Measurements from ENCODE around the gene TMEM204. TPM values are rescaled to one million over a fixed set of nuclear protein-coding genes. Genes with fewer than 3 reads are reported as not detected.

Gene TMEM204
- total RNA-seq, 1 experiment from 2014 or later, result not detected

DNA sequence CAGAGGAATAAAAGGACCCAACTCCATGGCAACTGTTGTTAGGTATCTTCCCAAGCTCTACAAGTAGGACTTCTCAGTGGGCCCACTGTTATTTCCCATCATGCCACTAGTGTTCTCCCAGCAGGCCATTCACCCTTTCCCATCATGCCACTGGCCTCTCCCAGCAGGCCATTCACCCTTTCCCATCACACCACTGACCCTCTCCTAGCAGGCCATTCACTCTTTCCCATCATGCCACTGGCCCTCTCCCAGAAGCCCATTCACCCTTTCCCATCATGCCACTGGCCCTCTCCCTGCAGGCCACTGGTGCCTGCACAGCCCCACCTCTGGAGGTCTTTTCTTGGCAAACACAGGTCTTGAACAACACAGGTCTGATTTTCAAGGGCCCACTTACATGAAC is 42.1 kb downstream of the TMEM204 start:
- no peak overlapping the region for H3K4me3 ChIP-seq
- CTCF ChIA-PET, result no interaction called here
- POLR2A ChIA-PET (ENCODE audit: unreplicated experiment), result no interaction called here

DNA sequence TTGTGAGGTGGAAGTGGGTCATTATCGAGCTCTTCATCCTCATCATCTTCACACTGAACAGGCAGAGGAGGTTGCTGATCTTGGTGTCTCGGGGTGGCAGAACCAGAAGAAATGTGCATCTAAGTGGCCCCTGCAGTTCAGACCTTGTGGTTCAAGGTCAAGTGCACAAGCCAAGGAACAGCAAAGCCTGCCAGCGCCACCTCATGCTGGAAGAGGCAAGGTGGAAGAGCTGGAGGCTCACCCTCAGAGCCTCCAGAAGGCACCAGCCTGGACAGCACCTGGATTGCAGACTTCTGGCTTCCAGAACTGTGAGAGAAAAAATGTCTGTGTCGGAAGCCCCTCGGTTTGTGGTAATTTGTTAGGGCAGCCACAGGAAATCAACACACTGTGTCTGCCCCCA is 45.7 kb downstream of the TMEM204 start:
- TF ChIP-seq, protein P1, sequence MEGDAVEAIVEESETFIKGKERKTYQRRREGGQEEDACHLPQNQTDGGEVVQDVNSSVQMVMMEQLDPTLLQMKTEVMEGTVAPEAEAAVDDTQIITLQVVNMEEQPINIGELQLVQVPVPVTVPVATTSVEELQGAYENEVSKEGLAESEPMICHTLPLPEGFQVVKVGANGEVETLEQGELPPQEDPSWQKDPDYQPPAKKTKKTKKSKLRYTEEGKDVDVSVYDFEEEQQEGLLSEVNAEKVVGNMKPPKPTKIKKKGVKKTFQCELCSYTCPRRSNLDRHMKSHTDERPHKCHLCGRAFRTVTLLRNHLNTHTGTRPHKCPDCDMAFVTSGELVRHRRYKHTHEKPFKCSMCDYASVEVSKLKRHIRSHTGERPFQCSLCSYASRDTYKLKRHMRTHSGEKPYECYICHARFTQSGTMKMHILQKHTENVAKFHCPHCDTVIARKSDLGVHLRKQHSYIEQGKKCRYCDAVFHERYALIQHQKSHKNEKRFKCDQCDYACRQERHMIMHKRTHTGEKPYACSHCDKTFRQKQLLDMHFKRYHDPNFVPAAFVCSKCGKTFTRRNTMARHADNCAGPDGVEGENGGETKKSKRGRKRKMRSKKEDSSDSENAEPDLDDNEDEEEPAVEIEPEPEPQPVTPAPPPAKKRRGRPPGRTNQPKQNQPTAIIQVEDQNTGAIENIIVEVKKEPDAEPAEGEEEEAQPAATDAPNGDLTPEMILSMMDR (conservative IDR thresholded peaks at IDR 0.05), result no peak
- no peak for TF ChIP-seq EZH2 (IDR thresholded peaks at IDR 0.05; ENCODE audit: low read depth)
- H3K79me2 ChIP-seq (ENCODE audit: low read depth), result no peaks in the 10 kb centered on the region
- H3F3A ChIP-seq (ENCODE audit: insufficient read depth, low read depth), result no peaks in the 10 kb centered on the region
- no peaks in the 10 kb centered on the region for H3K27me3 ChIP-seq (ENCODE audit: insufficient read depth, low read depth)
- no peaks in the 10 kb centered on the region for H3K36me3 ChIP-seq (ENCODE audit: low read depth)
- H2AFZ ChIP-seq, result no peak overlapping the region
- intact Hi-C loops (cut with micrococcal nuclease; ENCODE audit: unreplicated experiment), result no loop called here
- no peak overlapping the region for H3K4me2 ChIP-seq
- no peaks in the 10 kb centered on the region for H3K4me1 ChIP-seq (replicated peaks; ENCODE audit: insufficient read depth)
- H3K4me3 ChIP-seq, result no peak overlapping the region
- no peaks in the 10 kb centered on the region for H4K20me1 ChIP-seq (ENCODE audit: insufficient read depth)
- ChIA-PET POLR2A (ENCODE audit: unreplicated experiment) (no interaction called here), CTCF (no interaction called here)
- no TSS peak for BruUV-seq (replicated peaks)
- no peaks in the 10 kb centered on the region for H3K9me2 ChIP-seq (ENCODE audit: insufficient read depth)
- no peak for DNase-seq
- no peaks in the 10 kb centered on the region for H3K9me3 ChIP-seq (ENCODE audit: insufficient read depth, low read depth)
- H3K27ac ChIP-seq, result no peak overlapping the region

More for the DNA sequence above, 42.1 kb downstream of the TMEM204 start:
- no peak for DNase-seq
- intact Hi-C loops (cut with micrococcal nuclease; ENCODE audit: unreplicated experiment), result no loop called here
- H3K9me3 ChIP-seq (ENCODE audit: insufficient read depth, low read depth), result no peaks in the 10 kb centered on the region
- no peak overlapping the region for H2AFZ ChIP-seq
- no peak overlapping the region for H3K4me2 ChIP-seq
- H3F3A ChIP-seq (ENCODE audit: insufficient read depth, low read depth), result no peaks in the 10 kb centered on the region
- no peaks in the 10 kb centered on the region for H4K20me1 ChIP-seq (ENCODE audit: insufficient read depth)
- TF ChIP-seq, protein P1 (conservative IDR thresholded peaks at IDR 0.05), result no peak
- TF ChIP-seq EZH2 (IDR thresholded peaks at IDR 0.05; ENCODE audit: low read depth), result no peak
- no peak overlapping the region for H3K27ac ChIP-seq
- no peaks in the 10 kb centered on the region for H3K36me3 ChIP-seq (ENCODE audit: low read depth)
- no TSS peak for BruUV-seq (replicated peaks)
- H3K4me1 ChIP-seq (replicated peaks; ENCODE audit: insufficient read depth), result no peaks in the 10 kb centered on the region
- H3K9me2 ChIP-seq (ENCODE audit: insufficient read depth), result no peaks in the 10 kb centered on the region
- H3K27me3 ChIP-seq (ENCODE audit: insufficient read depth, low read depth), result no peaks in the 10 kb centered on the region
- no peaks in the 10 kb centered on the region for H3K79me2 ChIP-seq (ENCODE audit: low read depth)

DNA sequence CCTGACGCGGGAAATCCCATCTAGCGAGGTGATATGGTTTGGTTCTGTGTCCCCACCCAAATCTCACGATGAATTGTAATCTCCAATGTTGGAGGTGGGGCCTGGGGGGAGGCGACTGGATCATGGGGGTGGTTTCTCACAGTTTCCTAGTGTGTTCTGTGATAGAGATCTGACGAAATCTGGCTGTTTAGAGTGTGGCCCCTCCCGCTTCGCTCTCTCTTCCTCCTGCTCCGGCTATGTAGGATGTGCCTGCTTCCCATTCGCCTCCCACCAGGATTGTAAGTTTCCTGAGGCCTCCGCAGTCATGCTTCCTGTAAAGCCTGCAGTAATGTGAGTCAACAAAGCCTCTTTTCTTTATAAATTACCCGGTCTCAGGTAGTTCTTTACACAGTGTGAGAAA is 46.8 kb downstream of the TMEM204 start:
- no peak for TF ChIP-seq EZH2 (IDR thresholded peaks at IDR 0.05; ENCODE audit: low read depth)
- TF ChIP-seq, protein P1 (conservative IDR thresholded peaks at IDR 0.05), result no peak
- Histone ChIP-seq H4K20me1 (ENCODE audit: insufficient read depth) (no peaks in the 10 kb centered on the region), H3K4me2 (no peak overlapping the region), H3K27me3 (ENCODE audit: insufficient read depth, low read depth) (no peaks in the 10 kb centered on the region), H3K79me2 (ENCODE audit: low read depth) (no peaks in the 10 kb centered on the region), H3K9me3 (ENCODE audit: insufficient read depth, low read depth) (no peaks in the 10 kb centered on the region), H3K9me2 (ENCODE audit: insufficient read depth) (no peaks in the 10 kb centered on the region), H2AFZ (no peak overlapping the region), H3K4me3 (no peak overlapping the region), H3F3A (ENCODE audit: insufficient read depth, low read depth) (no peaks in the 10 kb centered on the region), H3K4me1 (replicated peaks; ENCODE audit: insufficient read depth) (no peaks in the 10 kb centered on the region), H3K27ac (no peak overlapping the region), H3K36me3 (ENCODE audit: low read depth) (no peaks in the 10 kb centered on the region)
- intact Hi-C loops (cut with micrococcal nuclease; ENCODE audit: unreplicated experiment), result no loop called here
- ChIA-PET CTCF (no interaction called here), POLR2A (ENCODE audit: unreplicated experiment) (no interaction called here)
- BruUV-seq (replicated peaks), result no TSS peak
- no peak for DNase-seq

Measured in PC-9 (cell line).